Measurements from ENCODE around the gene LRP1. TPM values are rescaled to one million over a fixed set of nuclear protein-coding genes. Genes with fewer than 3 reads are reported as not detected.

LRP1 gene
- total RNA-seq, 1 donor from 2014 or later, result 95.7 TPM

GRCh38 chr12:57096099-57096572, 32.1 kb upstream of the LRP1 start:
- peaks cover 9% of the 10 kb centered on the region for H3K36me3 Mint-ChIP-seq (ENCODE audit: insufficient read depth)
- peaks cover 4% of the 10 kb centered on the region for H3K4me1 Mint-ChIP-seq (ENCODE audit: low read depth)
- TF ChIP-seq CTCF (IDR thresholded peaks at IDR 0.05; ENCODE audit: unreplicated experiment), result no peak
- no peak overlapping the region for H3K4me3 Mint-ChIP-seq (ENCODE audit: low read depth)
- no peaks in the 10 kb centered on the region for H3K27me3 Mint-ChIP-seq
- DNase-seq (ENCODE audit: low spot score, unreplicated experiment), result no peak
- H3K27ac Mint-ChIP-seq, result peak overlapping the region; percentile 64
- H3K9me3 Mint-ChIP-seq (ENCODE audit: low read depth), result no peaks in the 10 kb centered on the region

DNA sequence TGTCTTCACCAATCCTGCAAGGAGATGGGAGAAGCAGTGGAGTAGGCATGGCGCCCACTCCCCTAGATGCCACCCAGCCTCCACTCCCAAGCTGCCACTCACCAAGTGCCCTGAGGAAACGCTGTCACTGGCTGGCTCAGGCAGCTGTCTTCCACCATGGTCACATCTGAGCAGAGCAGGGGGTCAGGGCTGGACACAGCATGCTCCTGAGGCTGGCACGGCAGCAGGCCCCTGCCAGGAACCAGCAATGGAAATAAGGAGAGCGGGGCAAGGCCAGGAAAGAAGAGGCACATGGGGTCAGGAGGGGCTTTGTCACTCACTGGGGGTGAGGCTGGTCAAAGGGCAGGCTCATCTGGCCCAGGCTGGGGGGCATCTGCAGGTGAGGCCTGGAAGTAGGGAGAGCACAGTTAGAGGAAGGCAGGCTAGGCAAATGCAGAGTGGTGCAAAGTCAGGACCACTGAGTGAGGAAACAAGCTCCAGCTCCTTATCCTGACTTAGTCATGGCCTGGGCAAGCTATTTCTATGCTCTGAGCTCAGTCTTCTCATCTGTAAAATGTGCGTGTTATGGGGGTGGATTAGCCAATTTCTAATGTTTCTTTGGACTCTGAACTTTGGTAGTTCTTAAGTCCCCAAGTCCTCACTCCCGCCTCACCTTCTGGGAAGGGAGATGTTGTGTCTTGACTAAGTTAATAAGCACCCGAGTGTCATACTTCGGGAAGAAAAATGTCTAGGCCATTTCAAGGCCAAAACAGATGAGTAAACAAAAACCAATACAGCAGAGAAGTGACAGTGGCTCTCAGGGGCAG, 31.3 kb upstream of the LRP1 start:
- TF ChIP-seq CTCF (IDR thresholded peaks at IDR 0.05; ENCODE audit: unreplicated experiment), result no peak
- H3K36me3 Mint-ChIP-seq (ENCODE audit: insufficient read depth), result peaks cover 9% of the 10 kb centered on the region
- no peaks in the 10 kb centered on the region for H3K27me3 Mint-ChIP-seq
- H3K9me3 Mint-ChIP-seq (ENCODE audit: low read depth), result no peaks in the 10 kb centered on the region
- no peak overlapping the region for H3K4me3 Mint-ChIP-seq (ENCODE audit: low read depth)
- H3K27ac Mint-ChIP-seq, result no peak overlapping the region
- peaks cover 4% of the 10 kb centered on the region for H3K4me1 Mint-ChIP-seq (ENCODE audit: low read depth)
- no peak for DNase-seq (ENCODE audit: low spot score, unreplicated experiment)

GRCh38 chr12:57097554-57097835, 30.8 kb upstream of the LRP1 start:
- no peak for TF ChIP-seq CTCF (IDR thresholded peaks at IDR 0.05; ENCODE audit: unreplicated experiment)
- DNase-seq (ENCODE audit: low spot score, unreplicated experiment), result no peak
- Mint-ChIP-seq H3K9me3 (ENCODE audit: low read depth) (no peaks in the 10 kb centered on the region), H3K36me3 (ENCODE audit: insufficient read depth) (peaks cover 9% of the 10 kb centered on the region), H3K4me1 (ENCODE audit: low read depth) (peaks cover 4% of the 10 kb centered on the region), H3K27me3 (no peaks in the 10 kb centered on the region), H3K27ac (no peak overlapping the region), H3K4me3 (ENCODE audit: low read depth) (no peak overlapping the region)

DNA sequence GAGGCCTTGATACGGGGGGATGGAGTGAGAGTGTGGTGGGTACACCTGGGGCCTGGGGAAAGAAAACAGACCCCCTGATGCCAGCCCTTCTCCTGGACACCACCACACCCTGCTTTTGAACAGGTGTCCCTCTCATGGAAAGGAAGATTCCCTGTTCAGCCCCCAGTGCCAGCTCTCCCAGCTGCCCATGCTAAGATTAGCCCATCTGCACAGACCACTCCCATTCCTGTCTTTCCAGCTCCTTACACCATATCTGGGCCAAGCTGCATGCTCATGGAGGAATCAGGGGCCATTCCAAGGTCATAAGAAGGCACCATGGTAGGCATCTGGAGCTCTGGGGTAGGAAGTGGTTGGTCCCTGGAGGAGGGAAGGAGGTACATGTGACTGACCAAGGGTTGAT, 29.7 kb upstream of the LRP1 start:
- Mint-ChIP-seq H3K27ac (no peak overlapping the region), H3K27me3 (no peaks in the 10 kb centered on the region), H3K4me3 (ENCODE audit: low read depth) (no peak overlapping the region), H3K4me1 (ENCODE audit: low read depth) (peaks cover 2% of the 10 kb centered on the region), H3K36me3 (ENCODE audit: insufficient read depth) (peaks cover 6% of the 10 kb centered on the region), H3K9me3 (ENCODE audit: low read depth) (no peaks in the 10 kb centered on the region)
- no peak for DNase-seq (ENCODE audit: low spot score, unreplicated experiment)
- TF ChIP-seq CTCF (IDR thresholded peaks at IDR 0.05; ENCODE audit: unreplicated experiment), result no peak

GRCh38 chr12:57099047-57099714, 29.1 kb upstream of the LRP1 start:
- H3K27ac Mint-ChIP-seq, result peak overlapping the region; percentile 35

More at GRCh38 chr12:57099047-57099714, 29.1 kb upstream of the LRP1 start:
- H3K4me1 Mint-ChIP-seq (ENCODE audit: low read depth), result no peaks in the 10 kb centered on the region
- TF ChIP-seq CTCF (IDR thresholded peaks at IDR 0.05; ENCODE audit: unreplicated experiment), result no peak
- H3K9me3 Mint-ChIP-seq (ENCODE audit: low read depth), result no peaks in the 10 kb centered on the region
- H3K27me3 Mint-ChIP-seq, result no peaks in the 10 kb centered on the region
- H3K4me3 Mint-ChIP-seq (ENCODE audit: low read depth), result no peak overlapping the region
- DNase-seq (ENCODE audit: low spot score, unreplicated experiment), result no peak
- peaks cover 6% of the 10 kb centered on the region for H3K36me3 Mint-ChIP-seq (ENCODE audit: insufficient read depth)
